ENCODE results near the gene RPRD2. TPM values are rescaled to one million over a fixed set of nuclear protein-coding genes. Genes with fewer than 3 reads are reported as not detected.
A peak's percentile ranks its signal among the peaks of the same experiment; 100 is the strongest.
"Not testable (repeated sequence)": the region's sequence is repeated elsewhere in the genome, so short reads cannot be mapped to it uniquely, and the experiment has no call there.

RPRD2 gene
- total RNA-seq, 1 experiment from 2014 or later, result 10.3 TPM

- no peak for DNase-seq (ENCODE audit: low read depth)
These were observed 25.7 kb downstream of the RPRD2 start for GRCh38 chr1:150389650-150390049.

GRCh38 chr1:150392627-150393026, 28.7 kb downstream of the RPRD2 start:
- no peak for DNase-seq (ENCODE audit: low read depth)

- DNase-seq (ENCODE audit: low read depth), result not testable (repeated sequence)
These were observed 31.2 kb downstream of the RPRD2 start for GRCh38 chr1:150395115-150395514.

GRCh38 chr1:150397392-150398032, 33.6 kb downstream of the RPRD2 start:
- no peak for DNase-seq (ENCODE audit: low read depth)

GRCh38 chr1:150404465-150404864, 40.5 kb downstream of the RPRD2 start:
- no peak for DNase-seq (ENCODE audit: low read depth)

GRCh38 chr1:150405660-150406059, 41.7 kb downstream of the RPRD2 start:
- DNase-seq (ENCODE audit: low read depth), result no peak

- DNase-seq (ENCODE audit: low read depth), result no peak
These were observed 42.5 kb downstream of the RPRD2 start for GRCh38 chr1:150406483-150406882.

GRCh38 chr1:150407330-150407729, 43.4 kb downstream of the RPRD2 start:
- DNase-seq (ENCODE audit: low read depth), result no peak

- no peak for DNase-seq (ENCODE audit: low read depth)
These were observed 44.9 kb downstream of the RPRD2 start for GRCh38 chr1:150408800-150409199.

GRCh38 chr1:150409504-150410362, 45.8 kb downstream of the RPRD2 start:
- no peak for DNase-seq (ENCODE audit: low read depth)

GRCh38 chr1:150410582-150411101, 46.7 kb downstream of the RPRD2 start:
- peak; percentile 54 for DNase-seq (ENCODE audit: low read depth)

- DNase-seq (ENCODE audit: low read depth), result no peak
These were observed 50.6 kb downstream of the RPRD2 start for GRCh38 chr1:150414592-150414991.

GRCh38 chr1:150415800-150416199, 51.9 kb downstream of the RPRD2 start:
- no peak for DNase-seq (ENCODE audit: low read depth)

- DNase-seq (ENCODE audit: low read depth), result peak; percentile 15
These were observed 56.8 kb downstream of the RPRD2 start for GRCh38 chr1:150420560-150421265.

GRCh38 chr1:150422541-150422940, 58.6 kb downstream of the RPRD2 start:
- no peak for DNase-seq (ENCODE audit: low read depth)

- DNase-seq (ENCODE audit: low read depth), result no peak
These were observed 65.9 kb downstream of the RPRD2 start for GRCh38 chr1:150429805-150430204.

- DNase-seq (ENCODE audit: low read depth), result no peak
These were observed 77.2 kb downstream of the RPRD2 start for GRCh38 chr1:150441121-150441520.

GRCh38 chr1:150444232-150444631, 80.3 kb downstream of the RPRD2 start:
- no peak for DNase-seq (ENCODE audit: low read depth)

- DNase-seq (ENCODE audit: low read depth), result no peak
These were observed 92.2 kb downstream of the RPRD2 start for GRCh38 chr1:150456146-150456647.

GRCh38 chr1:150464422-150464826, 100.5 kb downstream of the RPRD2 start:
- DNase-seq (ENCODE audit: low read depth), result peak; percentile 35

- no peak for DNase-seq (ENCODE audit: low read depth)
These were observed 103.0 kb downstream of the RPRD2 start for GRCh38 chr1:150466964-150467363.

GRCh38 chr1:150469291-150469690, 105.3 kb downstream of the RPRD2 start:
- DNase-seq (ENCODE audit: low read depth), result no peak
